ENCODE measurements around the gene KLHL5. TPM values are rescaled to one million over a fixed set of nuclear protein-coding genes. Genes with fewer than 3 reads are reported as not detected.

The KLHL5 gene
- total RNA-seq, 1 donor from 2014 or later = 0.75 TPM

Other genes with a start within 250 kb of the KLHL5 start
- 0.11 TPM for gene TLR6, start 205.4 kb upstream of the KLHL5 start, total RNA-seq
- gene FAM114A1, start 194.4 kb upstream of the KLHL5 start, total RNA-seq = 45.7 TPM
- not detected for gene TMEM156, start 29.8 kb upstream of the KLHL5 start, total RNA-seq
- gene WDR19, start 120.3 kb downstream of the KLHL5 start, total RNA-seq = 28.3 TPM